NCI-H526 (cell line): ENCODE results near the gene KNDC1.
"Not testable (repeated sequence)": the region's sequence is repeated elsewhere in the genome, so short reads cannot be mapped to it uniquely, and the experiment has no call there.

Experiments
- DNase-seq, 2 experiments: peaks; one replicate each; lab custom pipeline; 2025; lab: John Stamatoyannopoulos, UW

The KNDC1 gene

DNA sequence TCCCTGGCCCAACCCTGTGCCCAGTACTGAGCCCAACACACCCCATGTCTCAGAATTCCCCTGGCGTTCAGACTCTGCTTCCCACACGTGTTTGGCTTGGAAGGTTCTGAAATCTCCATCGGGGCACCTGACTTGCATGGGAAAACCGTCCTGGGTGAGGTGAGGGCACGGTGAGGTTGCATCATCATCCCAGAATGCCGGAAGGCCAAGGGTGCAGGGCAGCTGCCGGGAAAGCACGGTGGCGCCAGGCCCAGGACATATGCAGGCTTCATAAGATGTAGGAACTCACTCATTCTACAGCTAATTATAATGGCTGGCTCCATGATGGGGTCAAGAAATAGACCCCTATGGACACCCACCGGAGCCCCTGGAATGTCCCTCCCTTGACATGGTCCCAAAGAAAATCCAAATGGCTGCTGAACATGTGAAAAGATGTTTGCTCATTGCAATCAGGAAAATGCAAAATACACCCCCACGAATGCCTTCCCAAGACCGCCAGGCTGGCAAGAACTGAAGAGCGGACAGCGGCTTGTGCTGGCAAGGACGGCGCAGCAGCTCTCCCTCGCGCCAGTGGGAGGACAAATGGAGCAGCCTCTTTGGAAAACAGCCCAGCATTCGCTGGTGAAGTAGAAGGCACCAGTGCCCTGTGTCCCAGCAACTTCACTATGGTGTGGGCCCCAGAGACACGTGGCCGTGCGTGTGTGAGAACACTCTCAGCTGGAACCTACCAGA is 2.3 kb downstream of the KNDC1 start:
- DNase-seq, result no peak

DNA sequence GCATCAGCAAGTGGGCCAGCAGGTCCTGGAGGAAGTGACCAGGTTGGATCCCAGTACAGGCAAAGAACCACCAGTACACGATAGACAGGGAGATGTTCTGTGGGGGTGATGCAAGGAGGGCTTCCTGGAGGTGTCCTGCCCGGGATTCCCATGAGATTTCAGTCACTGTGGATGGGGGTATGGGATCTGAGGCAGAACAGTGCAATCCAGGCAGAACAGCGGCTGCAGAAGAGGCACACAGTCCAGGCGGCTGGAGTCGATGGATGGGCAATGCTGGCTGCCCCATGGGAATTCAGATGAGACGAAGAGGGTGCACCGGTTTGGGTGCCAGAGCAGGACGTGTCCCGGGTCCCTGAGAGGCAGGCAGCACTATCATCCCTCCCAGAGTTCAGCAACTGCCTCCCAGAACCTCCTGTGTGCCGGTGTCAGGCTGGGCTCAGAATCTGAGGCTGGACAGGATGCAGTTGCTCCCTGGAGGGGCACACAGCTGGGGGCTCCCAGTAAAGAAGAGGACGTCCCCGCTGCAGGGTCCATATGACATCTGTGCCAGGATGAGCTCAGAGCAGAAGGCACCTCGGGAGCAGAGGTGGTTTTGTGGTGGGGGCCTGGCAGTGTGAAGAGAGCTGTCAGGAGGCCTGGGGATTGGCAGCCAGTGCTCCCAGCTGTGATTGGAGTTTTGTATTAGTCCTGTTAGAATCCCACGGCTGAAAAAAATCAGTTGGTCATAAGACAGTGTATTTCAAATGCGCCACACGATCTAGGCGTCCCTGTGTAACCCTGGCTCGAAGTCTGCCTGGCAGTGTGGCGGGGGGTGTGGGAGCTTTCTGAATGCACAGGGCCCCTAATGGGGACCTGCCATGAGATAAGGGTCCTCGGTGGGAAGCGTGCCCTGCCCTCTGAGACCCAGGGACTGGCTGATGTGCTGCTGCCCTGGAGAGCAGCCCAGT is 3.2 kb downstream of the KNDC1 start:
- DNase-seq, result no peak

DNA sequence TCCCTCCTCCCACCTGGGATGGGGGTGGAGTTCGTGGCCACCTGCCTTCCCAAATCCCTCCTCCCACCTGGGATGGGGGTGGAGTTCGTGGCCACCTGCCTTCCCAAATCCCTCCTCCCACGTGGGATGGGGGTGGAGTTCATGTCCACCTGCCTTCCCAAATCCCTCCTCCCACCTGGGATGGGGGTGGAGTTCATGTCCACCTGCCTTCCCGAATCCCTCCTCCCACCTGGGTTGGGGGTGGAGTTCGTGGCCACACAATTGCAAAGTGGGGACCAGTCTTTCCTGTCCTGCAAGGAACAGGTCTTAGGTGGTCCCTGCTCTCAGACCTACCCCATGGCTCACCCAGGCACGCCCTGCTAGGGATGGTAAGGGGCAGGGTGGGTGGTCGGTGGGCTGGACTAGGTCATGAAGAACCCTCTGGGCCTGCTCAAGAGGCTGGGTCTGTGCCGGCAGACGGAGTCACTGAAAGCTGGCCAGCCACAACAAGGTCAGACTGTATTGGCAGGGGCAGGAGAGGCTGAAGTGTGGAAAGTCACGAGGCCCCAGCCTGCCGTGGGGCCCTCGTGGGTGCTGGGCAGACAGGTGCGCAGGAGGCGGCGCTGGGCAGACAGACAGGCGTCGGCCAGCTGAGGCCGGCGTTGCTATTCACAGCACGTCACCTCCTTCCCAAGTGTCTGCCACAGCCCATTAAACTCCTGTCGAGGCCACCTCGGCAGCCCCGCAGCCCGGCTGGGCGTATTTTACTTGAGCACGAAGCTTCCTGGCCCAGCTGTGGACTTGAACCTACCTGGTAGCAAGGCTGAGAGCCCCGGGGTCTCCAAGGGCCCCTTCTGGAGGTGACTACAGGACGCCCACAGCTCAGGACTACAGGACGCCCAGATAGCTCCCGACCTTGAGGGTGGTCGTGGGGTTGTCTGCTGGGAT is 4.1 kb downstream of the KNDC1 start:
- DNase-seq, result no peak

DNA sequence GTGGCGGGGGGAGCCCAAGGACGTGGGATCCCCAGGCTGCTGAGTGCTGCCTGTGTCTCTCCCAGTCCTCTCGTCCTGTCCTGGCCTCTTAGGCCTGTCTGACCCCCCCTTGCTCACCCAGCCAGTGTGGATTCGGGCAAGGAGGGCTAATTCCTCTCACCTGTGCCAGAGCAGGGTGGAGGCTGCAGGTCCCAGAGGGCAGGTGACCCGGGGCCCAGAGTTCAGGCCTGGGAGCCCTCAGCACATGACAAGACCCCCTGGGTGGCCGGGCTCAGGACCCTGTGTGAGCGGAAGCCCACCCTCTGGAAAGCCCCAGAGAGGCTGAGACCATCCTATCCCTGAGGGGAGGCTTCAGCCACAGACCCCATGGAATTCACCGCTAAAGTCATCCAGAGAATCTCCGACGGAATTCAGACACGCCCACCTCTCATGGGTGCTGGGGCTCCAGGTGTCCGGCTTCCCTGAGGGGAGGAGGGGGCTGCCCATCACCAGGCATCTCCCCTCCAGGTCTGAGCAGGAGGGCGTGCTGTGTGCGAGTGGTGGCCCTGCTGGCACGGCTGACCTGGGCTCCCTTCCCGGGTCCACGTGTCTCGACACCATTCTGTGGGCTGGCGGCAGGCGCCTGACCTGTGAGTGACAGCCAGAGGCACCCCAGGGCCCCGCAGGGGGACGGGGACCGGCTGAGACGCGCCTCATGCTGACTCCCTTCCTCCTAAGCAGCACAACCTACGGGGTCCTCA is 5.0 kb downstream of the KNDC1 start:
- DNase-seq, result no peak

DNA sequence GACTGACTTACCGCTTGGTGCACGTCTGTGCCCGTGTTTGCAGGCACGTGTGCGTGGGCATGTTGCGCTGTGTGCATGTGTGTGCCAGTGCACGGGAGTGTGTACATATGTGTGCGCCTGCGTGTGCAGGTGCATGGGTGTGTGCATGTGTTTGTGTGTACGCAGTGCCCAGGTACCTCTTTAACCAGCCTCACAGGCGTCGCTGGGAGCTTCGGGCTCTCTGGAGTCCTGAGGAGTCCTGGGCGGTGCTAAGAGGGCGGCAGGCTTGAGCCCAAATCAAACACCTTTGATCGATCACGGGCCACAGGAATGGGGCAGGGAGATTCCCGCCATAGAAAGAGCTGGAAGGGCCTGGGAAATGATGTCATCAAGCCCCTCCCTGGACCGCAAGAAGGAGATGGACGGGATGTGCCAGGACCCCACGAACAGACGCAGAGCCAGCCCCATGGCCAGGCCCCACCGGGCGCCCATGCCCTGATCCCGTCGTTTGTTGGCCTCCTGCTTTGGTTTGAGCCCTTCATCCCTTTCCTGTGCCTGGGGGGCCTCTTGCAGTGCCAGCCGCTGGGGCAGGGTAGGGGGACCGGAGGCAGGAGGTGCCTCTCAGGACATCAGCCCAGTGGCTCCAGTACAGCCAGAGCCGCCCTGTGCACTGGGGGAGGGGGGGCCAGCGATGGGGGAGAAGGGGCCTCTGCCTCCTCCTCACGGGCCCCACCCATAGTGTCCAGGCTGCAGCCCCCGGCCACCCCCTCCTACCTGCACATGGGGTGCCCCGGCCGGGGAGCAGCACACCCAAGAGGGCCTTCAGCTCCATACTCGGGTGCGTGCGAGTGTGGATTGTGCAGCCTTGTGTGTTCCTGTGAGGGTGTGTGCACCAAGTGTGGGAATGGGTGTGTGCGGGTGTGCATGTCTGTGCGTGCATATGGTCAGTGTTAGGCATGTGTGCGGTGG is 5.8 kb downstream of the KNDC1 start:
- DNase-seq, result no peak

DNA sequence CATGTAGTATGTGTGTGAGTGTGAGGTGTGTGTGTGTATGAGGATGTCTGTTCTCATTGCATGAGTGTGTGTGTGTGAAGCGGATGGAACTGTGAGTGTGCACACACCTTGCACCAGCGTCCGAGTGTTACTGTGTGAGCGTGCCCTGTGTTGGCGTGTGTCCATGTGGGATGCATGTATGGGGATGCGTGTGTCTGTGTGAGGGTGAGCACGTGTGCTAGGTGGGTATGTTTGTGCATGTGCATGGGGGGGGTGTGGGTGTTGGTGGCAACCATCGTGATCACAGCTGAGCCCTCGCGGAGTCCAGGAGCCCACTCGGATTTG is 6.4 kb downstream of the KNDC1 start:
- DNase-seq, result no peak

DNA sequence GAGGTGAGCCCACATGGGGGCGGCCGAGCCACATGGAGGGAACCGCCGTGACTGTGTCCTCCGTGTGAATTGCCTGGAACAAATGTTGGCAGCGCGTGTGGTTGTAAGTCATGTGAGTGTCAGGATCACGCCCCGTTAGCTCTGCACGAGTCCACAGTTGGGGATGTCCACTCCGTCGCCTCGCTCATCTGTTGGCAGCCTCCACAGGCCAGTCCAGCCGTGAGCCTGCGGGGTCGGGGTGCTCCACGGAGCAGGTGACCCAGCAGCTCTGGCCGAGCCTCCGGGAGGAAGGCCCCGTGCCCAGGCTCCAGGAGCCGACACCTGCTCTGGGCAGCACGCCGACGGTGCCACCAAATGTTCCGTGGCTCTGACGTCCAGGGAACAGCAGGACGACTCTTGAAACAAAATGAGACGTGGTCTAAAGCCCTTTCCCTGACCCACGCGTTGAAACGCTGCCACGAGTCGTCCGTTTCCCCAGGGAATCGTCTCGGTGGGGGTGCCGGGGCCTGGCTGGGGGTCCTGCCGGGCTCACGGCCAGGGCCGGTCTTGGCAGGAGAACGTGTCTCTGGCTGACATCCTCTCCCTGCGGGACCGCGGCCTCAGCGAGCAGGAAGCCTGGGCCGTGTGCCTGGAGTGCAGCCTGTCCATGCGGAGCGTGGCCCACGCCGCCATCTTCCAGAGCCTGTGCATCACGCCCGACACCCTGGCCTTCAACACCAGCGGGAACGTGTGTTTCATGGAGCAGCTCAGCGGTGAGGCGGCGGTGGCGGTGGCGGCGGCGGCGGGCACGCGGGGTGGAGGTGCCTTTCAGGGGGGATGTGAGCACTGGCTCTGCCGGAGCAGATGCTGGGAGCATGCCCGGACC is 7.0 kb downstream of the KNDC1 start:
- no peak for DNase-seq

DNA sequence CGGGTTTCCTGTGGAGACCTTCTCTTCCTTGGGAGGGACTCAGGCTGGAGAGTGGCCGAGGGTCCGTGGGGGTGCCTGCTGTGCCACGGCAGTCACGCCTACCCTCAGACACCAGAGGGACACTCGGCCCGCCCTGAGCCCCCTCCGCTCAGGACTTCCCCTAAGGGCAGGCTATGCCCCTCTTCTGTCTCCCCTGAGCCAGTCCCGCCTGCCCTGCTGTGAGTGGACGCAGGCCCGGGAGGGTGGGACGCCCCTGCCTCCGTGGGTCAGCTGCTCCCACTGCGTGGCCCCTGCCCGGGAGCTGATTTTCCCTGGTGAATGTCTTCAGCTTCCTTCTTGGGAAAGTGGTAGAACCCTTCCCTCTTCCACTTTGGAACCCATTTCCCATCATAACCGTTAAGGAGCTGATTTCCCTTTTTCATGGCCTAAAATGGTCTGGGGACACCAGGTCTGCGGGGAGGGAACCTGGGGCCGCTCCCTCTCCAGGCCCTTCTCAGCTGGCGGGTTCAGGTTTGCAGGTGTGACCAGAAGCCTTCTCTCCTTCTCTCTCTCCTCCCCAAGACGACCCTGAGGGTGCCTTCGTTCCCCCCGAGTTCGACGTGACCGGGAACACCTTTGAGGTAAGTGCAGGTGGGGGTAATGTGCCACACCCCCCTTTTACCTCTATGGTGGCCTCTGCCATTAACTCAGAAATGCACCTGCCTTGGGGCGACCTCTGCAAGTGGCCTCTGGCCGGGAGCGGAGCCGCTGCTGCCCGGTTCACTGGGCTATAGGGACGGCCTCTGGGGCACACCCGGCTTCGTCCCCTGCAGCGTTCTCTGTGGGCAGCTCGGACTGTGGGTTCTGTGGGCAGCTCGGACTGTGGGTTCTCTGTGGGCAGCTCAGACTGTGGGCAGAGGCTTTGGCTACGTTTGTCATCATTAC is 7.9 kb downstream of the KNDC1 start:
- no peak for DNase-seq

DNA sequence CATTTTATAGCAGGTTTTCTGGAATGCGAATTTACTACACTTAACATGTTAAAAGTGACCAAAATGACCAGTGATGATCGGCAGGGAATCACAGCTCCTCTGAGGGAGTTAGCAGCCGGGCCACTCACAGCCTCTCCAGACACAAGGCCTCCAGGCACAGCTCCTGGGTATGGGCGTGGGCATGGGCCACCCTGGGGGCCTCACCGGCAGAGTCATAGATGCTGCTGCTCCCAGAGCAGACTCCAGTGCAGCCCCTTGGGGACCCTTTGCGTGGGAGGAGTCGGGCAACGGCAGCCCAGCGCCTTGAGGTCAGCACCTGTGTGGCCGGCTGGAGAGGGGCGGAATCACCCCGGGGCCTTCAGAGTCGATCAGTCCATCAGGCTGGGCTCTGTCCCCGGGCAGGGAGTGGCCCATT is 8.6 kb downstream of the KNDC1 start:
- DNase-seq, result no peak

DNA sequence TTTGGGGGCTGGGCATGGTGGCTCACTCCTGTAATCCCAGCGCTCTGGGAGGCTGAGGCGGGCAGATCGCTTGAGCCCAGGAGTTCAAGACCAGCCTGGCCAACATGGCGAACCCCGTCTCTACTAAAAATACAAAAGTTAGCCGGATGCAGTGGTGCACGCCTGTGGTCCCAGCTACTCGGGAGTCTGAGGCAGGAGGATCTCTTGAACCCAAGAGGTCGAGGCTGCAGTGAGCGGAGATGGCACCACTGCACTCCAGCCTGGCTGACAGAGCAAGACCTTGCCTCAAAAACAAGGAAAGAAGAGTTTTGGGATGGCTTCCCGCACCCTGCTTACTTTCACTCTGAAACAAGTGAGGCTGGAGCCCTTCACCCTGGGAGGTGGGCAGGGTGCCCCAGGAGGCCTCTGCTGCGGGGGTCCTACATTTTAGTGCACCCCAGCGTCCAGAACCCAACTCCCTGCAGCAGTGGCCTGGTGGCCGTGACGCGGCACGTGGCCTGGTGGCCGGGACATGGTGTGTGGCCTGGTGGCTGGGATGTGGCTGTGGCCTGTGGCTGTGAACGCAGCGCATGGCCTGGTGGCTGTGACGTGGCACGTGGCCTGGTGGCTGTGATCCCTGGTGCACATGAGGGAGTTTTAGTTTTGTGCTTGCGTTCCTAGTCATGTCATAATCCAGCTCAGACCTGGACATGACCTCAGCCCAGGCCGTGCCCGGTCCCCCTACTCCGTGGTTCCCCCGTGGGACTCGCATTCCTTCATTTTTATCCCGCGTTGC is 9.3 kb downstream of the KNDC1 start:
- no peak for DNase-seq

DNA sequence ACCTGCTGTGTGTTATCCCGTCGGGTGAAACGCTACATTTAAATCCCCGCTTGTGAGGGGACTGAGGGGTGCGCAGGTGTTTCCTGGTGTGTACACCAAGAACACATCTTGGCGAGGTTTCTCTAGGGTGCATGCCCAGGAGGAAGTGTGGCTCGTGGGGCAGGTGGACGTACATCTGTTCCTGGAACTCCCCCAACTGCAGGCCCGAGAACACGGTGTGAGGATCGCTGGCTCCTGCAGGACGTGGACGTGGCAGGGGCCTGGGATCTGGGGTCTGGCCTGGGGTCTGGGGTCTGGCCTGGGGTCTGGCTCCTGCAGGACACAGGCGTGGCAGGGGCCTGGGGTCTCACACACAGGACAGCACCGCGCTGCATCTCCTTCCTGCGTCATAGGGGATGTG is 10.1 kb downstream of the KNDC1 start:
- no peak for DNase-seq

DNA sequence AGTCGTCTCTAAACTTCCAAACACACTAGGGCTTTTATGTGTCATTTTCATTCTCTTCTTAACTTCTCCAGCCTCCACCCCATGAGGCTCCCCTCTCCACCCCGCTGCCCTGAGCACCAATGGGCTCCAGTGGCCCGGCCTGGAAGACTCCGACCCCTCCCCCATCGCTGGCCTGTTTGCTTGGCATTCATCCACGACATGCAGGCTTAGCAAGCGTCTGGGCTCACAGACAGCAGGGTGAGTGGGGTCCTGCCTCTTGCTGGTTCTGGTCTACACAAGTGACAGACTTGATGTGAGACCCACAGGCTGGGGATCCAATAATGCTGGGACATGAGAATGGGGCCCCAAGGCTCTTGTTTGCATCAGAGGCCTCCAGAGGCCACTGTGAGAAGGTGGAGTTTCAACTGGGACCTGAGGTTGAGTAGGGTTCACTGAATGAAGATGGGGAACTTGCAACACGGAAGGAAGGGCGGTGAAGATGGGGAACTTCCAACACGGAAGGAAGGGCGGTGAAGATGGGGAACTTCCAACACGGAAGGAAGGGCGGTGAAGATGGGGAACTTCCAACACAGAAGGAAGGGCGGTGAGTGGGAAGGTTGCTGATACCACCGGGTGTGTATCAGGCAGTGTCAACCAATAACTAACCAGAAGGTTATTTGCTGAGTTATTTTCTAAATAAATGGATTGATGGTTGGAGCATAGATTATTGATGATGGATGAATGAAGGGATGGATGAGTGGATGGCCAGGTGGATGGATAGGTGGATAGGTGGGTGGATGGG is 14.0 kb downstream of the KNDC1 start:
- DNase-seq, result no peak

DNA sequence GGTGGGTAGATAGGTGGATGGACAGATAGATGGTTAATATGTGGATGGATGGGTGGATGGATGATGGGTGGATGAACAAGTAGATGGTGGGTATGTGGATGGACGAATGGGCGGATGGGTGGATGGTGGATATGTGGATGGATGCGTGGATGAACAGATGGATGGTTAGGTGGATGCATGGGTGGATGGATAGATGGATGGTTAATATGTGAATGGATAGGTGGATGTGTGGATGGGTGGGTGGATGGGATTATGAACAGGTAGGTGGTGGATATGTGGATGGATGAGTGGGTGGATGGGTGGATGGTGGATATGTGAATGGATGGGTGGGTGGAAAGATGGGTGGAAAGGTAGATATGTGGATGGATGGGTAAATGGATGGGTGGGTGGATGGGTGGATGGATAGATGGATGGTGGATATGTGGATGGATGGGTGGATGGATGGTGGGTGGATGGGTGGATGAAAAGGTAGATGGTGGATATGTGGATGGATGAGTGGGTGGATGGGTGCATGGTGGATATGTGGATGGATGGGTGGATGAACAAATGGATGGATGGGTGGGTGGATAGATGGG is 14.8 kb downstream of the KNDC1 start:
- no peak for DNase-seq

DNA sequence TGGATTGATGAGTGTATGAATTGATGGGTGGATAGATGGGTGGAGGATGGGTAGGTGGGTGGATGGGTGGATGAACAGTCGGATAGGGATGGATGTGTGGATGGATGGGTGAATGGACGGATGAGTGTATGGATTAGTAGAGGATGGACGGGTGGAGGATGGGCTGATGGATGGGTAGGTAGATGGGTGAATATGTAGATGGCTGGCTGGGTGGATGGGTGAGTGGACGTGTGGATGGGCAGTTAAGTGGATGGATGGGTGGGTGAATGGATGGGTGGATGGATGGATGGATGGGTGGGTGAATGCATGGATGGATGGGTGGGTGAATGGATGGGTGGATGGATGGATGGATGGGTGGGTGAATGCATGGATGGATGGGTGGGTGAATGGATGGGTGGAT is 15.6 kb downstream of the KNDC1 start:
- DNase-seq, result not testable (repeated sequence)

DNA sequence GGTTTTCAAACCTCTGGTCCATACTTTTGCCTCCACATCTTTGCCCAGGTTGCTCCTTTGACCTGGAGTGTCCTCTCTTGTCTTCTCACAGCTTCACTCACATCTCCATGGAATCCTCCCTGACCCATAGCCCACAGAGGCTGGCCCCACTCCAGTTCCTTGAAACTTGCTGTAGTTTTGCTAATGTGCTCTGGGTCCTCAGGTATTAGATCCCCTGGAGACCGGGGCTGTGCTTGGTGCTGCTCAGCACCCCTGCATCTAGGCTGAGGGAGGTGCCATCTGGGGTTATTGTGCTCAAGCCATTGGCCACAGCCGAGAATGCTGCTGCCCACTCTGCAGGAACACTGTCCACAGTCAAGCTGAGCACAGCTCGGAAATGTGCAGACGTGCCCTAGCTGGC is 16.5 kb downstream of the KNDC1 start:
- no peak for DNase-seq

DNA sequence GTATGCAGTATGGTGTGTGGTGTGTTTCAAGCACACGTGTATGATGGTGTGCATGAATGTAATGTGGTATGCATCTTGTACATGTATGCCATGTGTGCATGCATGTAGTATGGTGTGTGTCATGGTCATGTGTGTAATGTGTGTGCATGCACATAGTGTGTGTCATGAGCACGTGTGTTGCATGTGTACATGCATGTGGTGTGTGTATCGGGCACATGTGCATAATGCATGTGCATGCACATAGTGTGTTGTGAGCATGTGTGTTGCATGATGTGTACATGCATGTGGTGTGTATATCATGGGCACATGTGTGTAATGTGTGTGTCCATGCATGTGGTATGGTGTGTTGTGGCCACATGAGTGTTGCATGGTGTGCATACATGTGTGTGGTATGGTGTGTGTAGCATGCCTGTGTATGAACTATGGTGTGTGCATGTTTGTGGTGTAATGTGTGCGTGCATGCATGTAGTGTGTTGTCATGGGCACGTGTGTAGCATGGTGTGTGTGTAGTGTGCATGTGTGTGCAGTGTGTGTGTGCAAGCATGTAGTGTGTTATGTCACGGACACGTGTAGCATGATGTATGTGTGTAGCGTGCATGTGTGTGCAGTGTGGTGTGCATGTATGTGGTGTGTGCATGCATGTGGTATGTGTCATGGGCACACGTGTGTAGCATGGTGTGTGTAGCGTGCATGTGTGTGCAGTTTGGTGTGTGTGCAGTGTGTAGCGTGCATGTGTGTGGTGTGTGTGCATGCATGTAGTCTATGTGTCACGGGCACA is 17.6 kb downstream of the KNDC1 start:
- no peak for DNase-seq
